Caco-2 (cell line): ENCODE measurements around the gene NPL. TPM values are rescaled to one million over a fixed set of nuclear protein-coding genes. Genes with fewer than 3 reads are reported as not detected.

Experiments
- BruUV-seq: library from RNA; stranded (reverse); fragments of 400-500 nt; replicated peaks from 2 replicates; lab custom pipeline; 2021; lab: Mats Ljungman, UMichigan
- CTCF ChIA-PET: fragments of 300-600 bp; sonication (Branson Sonifier 250); formaldehyde crosslinking; loops from one replicate; lab custom pipeline; 2022; ENCODE audit warnings: antibody characterized with exemption; lab: Charles Lee
- POLR2A ChIA-PET: fragments of 300-600 bp; sonication (Branson Sonifier 250); formaldehyde crosslinking; loops from one replicate; lab custom pipeline; 2022; ENCODE audit warnings: antibody characterized with exemption; lab: Charles Lee
- DNase-seq, 2 experiments: peaks; one replicate each; pipeline versions ENCODE4 v3.0.0 to v3.0.0-alpha.2; 2020 to 2022
- H3K27me3 ChIP-seq: replicated peaks from 2 replicates; pipeline ENCODE4 v1.6.0; 2011; ENCODE audit warnings: low read length; ENCODE audit not compliant: control insufficient read depth, insufficient read depth
- H3K36me3 ChIP-seq: 2 replicates; pipeline ENCODE4 v1.5.1; 2011; ENCODE audit warnings: low read length; ENCODE audit not compliant: control insufficient read depth, insufficient read depth
- H3K4me1 ChIP-seq: fragments of 250-450 bp; sonication (Bioruptor Pico); 2 replicates; pipeline ENCODE4 v1.5.1; 2020; ENCODE audit warnings: mild to moderate bottlenecking
- H3K4me3 ChIP-seq: 2 replicates; pipeline ENCODE4 v1.5.1; 2011; ENCODE audit warnings: low read depth, mild to moderate bottlenecking, control low read depth, low read length
- H3K9me3 ChIP-seq: fragments of 250-450 bp; sonication (Bioruptor Pico); 2 replicates; pipeline ENCODE4 v1.5.1; 2020; ENCODE audit warnings: mild to moderate bottlenecking, moderate library complexity
- H3K27ac Mint-ChIP-seq: one replicate; pipeline ENCODE4 v1.8.0; 2022; ENCODE audit warnings: mixed read lengths; ENCODE audit not compliant: unreplicated experiment
- H3K27me3 Mint-ChIP-seq: one replicate; pipeline ENCODE4 v1.8.0; 2022; ENCODE audit warnings: mixed read lengths; ENCODE audit not compliant: insufficient read depth, unreplicated experiment
- H3K36me3 Mint-ChIP-seq: one replicate; pipeline ENCODE4 v1.8.0; 2022; ENCODE audit warnings: mild to moderate bottlenecking, mixed read lengths; ENCODE audit not compliant: insufficient read depth, unreplicated experiment
- H3K4me1 Mint-ChIP-seq: one replicate; pipeline ENCODE4 v1.8.0; 2022; ENCODE audit warnings: low read depth, mixed read lengths; ENCODE audit not compliant: unreplicated experiment
- H3K4me3 Mint-ChIP-seq: one replicate; pipeline ENCODE4 v1.8.0; 2022; ENCODE audit warnings: mild to moderate bottlenecking, moderate library complexity, mixed read lengths; ENCODE audit not compliant: unreplicated experiment
- H3K9me3 Mint-ChIP-seq: one replicate; pipeline ENCODE4 v1.8.0; 2022; ENCODE audit warnings: mixed read lengths; ENCODE audit not compliant: unreplicated experiment
- intact Hi-C: fragments of 100-400 bp; cut with micrococcal nuclease; formaldehyde crosslinking; loops from one replicate; pipeline ENCODE4 v1.10.0; 2022; ENCODE audit not compliant: unreplicated experiment
- total RNA-seq: library from RNA; stranded (reverse); gene quantifications from 2 replicates; pipeline ENCODE4 v1.2.3, GENCODE V29; 2022
- TF ChIP-seq, protein P1 (sequence below), 2 experiments: fragments of 200-600 bp in 1 of 2; IDR thresholded peaks; 1 replicate in 1 of 2; 2 replicates in 1 of 2; pipeline versions ENCODE4 v1.5.1 to v1.8.0; 2011 to 2022; ENCODE audit warnings: antibody characterized with exemption in 1 of 2, control low read depth in 1 of 2, inconsistent platforms in 1 of 2, low read depth in 1 of 2, low read length in 1 of 2, mild to moderate bottlenecking in 1 of 2, moderate library complexity in 1 of 2; ENCODE audit not compliant: insufficient read depth in 1 of 2, severe bottlenecking in 1 of 2, unreplicated experiment in 1 of 2

Gene NPL
- total RNA-seq, 1 experiment from 2014 or later: 4.8 TPM

DNA sequence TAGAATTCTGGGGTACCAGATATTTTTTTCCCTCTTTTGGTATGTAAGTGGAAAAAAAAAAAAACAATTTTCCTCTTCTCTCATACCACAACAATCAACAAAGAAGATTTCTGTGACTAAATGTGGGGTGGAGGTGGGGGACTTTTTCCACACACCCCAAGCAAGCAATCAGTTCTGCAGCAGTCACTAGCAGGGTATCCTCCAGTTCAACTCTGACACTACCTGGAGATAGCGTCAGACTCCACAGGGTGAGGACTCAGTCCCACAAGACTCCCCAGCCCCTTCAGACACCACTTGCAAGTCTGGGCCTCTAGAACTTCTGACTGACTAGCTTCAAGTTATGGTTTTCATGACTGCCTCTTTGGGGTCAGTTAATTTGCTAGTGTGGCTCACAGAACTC lies 55.8 kb downstream of the NPL start:
- peaks cover 27% of the 10 kb centered on the region for H3K4me1 Mint-ChIP-seq
- H3K9me3 Mint-ChIP-seq: no peaks in the 10 kb centered on the region
- Histone ChIP-seq H3K4me3 (no peak overlapping the region), H3K4me1 (peaks cover 8% of the 10 kb centered on the region), H3K9me3 (no peaks in the 10 kb centered on the region), H3K27me3 (no peaks in the 10 kb centered on the region), H3K36me3 (peaks cover 2% of the 10 kb centered on the region)
- H3K4me3 Mint-ChIP-seq: no peak overlapping the region
- ChIA-PET CTCF (interaction anchor here (0.6 kb wide), 1 partner anchor 28 kb away, joined by 3 read pairs; no protein-coding TSS in a partner anchor), POLR2A (no interaction called here)
- DNase-seq: no peak
- intact Hi-C loops: no loop called here
- TF ChIP-seq, protein P1, sequence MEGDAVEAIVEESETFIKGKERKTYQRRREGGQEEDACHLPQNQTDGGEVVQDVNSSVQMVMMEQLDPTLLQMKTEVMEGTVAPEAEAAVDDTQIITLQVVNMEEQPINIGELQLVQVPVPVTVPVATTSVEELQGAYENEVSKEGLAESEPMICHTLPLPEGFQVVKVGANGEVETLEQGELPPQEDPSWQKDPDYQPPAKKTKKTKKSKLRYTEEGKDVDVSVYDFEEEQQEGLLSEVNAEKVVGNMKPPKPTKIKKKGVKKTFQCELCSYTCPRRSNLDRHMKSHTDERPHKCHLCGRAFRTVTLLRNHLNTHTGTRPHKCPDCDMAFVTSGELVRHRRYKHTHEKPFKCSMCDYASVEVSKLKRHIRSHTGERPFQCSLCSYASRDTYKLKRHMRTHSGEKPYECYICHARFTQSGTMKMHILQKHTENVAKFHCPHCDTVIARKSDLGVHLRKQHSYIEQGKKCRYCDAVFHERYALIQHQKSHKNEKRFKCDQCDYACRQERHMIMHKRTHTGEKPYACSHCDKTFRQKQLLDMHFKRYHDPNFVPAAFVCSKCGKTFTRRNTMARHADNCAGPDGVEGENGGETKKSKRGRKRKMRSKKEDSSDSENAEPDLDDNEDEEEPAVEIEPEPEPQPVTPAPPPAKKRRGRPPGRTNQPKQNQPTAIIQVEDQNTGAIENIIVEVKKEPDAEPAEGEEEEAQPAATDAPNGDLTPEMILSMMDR (IDR thresholded peaks at IDR 0.05; ENCODE audit: insufficient read depth in 1 of 2, low read depth in 1 of 2, low read length in 1 of 2, severe bottlenecking in 1 of 2, unreplicated experiment in 1 of 2): no peak
- BruUV-seq: no TSS peak
- H3K27ac Mint-ChIP-seq: no peak overlapping the region
- H3K36me3 Mint-ChIP-seq: peaks cover 98% of the 10 kb centered on the region
- no peaks in the 10 kb centered on the region for H3K27me3 Mint-ChIP-seq

- no peak overlapping the region for H3K27ac Mint-ChIP-seq
- no peaks in the 10 kb centered on the region for H3K9me3 Mint-ChIP-seq
- Histone ChIP-seq H3K36me3 (peaks cover 2% of the 10 kb centered on the region), H3K27me3 (no peaks in the 10 kb centered on the region), H3K9me3 (no peaks in the 10 kb centered on the region), H3K4me3 (no peak overlapping the region), H3K4me1 (peaks cover 6% of the 10 kb centered on the region)
- peaks cover 98% of the 10 kb centered on the region for H3K36me3 Mint-ChIP-seq
- no peak for DNase-seq
- no TSS peak for BruUV-seq
- peaks cover 27% of the 10 kb centered on the region for H3K4me1 Mint-ChIP-seq
- ChIA-PET POLR2A (no interaction called here), CTCF (no interaction called here)
- H3K4me3 Mint-ChIP-seq: no peak overlapping the region
- TF ChIP-seq, protein P1 (IDR thresholded peaks at IDR 0.05; ENCODE audit: insufficient read depth in 1 of 2, low read depth in 1 of 2, low read length in 1 of 2, severe bottlenecking in 1 of 2, unreplicated experiment in 1 of 2): no peak
- intact Hi-C loops: no loop called here
- H3K27me3 Mint-ChIP-seq: no peaks in the 10 kb centered on the region
Measured at GRCh38 chr1:182845894-182846293, 56.3 kb downstream of the NPL start.

- no peaks in the 10 kb centered on the region for H3K27me3 Mint-ChIP-seq
- H3K9me3 ChIP-seq: no peaks in the 10 kb centered on the region
- POLR2A ChIA-PET: interaction anchor here (0.6 kb wide), 1 partner anchor 46 kb away, joined by 3 read pairs; no protein-coding TSS in a partner anchor
- peaks cover 19% of the 10 kb centered on the region for H3K4me1 Mint-ChIP-seq
- peaks cover 2% of the 10 kb centered on the region for H3K36me3 ChIP-seq
- H3K36me3 Mint-ChIP-seq: peaks cover 96% of the 10 kb centered on the region
- intact Hi-C loops: no loop called here
- H3K9me3 Mint-ChIP-seq: no peaks in the 10 kb centered on the region
- no peak overlapping the region for H3K27ac Mint-ChIP-seq
- H3K4me3 ChIP-seq: no peak overlapping the region
- TF ChIP-seq, protein P1 (IDR thresholded peaks at IDR 0.05; ENCODE audit: insufficient read depth in 1 of 2, low read depth in 1 of 2, low read length in 1 of 2, severe bottlenecking in 1 of 2, unreplicated experiment in 1 of 2): no peak
- no TSS peak for BruUV-seq
- DNase-seq: no peak
- no peaks in the 10 kb centered on the region; the same call in 1 of the 2 replicates for H3K4me1 ChIP-seq
- no peaks in the 10 kb centered on the region for H3K27me3 ChIP-seq
- H3K4me3 Mint-ChIP-seq: no peak overlapping the region
- CTCF ChIA-PET: no interaction called here
Measured at GRCh38 chr1:182847105-182847504, 57.5 kb downstream of the NPL start.
